H1 (cell line): ENCODE data around the gene DHFR2.
"Not testable (repeated sequence)": the region's sequence is repeated elsewhere in the genome, so short reads cannot be mapped to it uniquely, and the experiment has no call there.

Source experiments
- CREB1 ChIP-seq: IDR thresholded peaks from 2 replicates; pipeline ENCODE4 v1.6.1; 2012; ENCODE audit warnings: inconsistent platforms
- EP300 ChIP-seq, 2 experiments: IDR thresholded peaks; 1 replicate in 1 of 2; 2 replicates in 1 of 2; pipeline ENCODE4 v1.6.1; 2011 to 2012; ENCODE audit warnings: low read depth in 2 of 2, low read length in 2 of 2, mild to moderate bottlenecking in 2 of 2, borderline replicate concordance in 1 of 2, inconsistent platforms in 1 of 2, moderate library complexity in 1 of 2
- EZH2 ChIP-seq: fragments of 200-600 bp; sonication (generic); IDR thresholded peaks from 2 replicates; pipeline ENCODE4 v1.7.1; 2012; ENCODE audit warnings: low read depth, mild to moderate bottlenecking, moderate library complexity, low read length, inconsistent platforms; ENCODE audit not compliant: severe bottlenecking
- MAX ChIP-seq: IDR thresholded peaks from 2 replicates; pipeline ENCODE4 v1.6.1; 2012; ENCODE audit warnings: inconsistent platforms
- POLR2A ChIP-seq, 2 experiments: IDR thresholded peaks; 1 replicate in 1 of 2; 2 replicates in 1 of 2; pipeline ENCODE4 v1.6.1; 2011; ENCODE audit warnings: low read depth in 2 of 2, low read length in 2 of 2, mild to moderate bottlenecking in 2 of 2; ENCODE audit errors: control extremely low read depth in 1 of 2
- POLR2AphosphoS5 ChIP-seq: IDR thresholded peaks from 2 replicates; pipeline ENCODE4 v1.6.1; 2011; ENCODE audit warnings: low read depth, low read length
- RAD21 ChIP-seq, 2 experiments: IDR thresholded peaks in 1 of 2; conservative IDR thresholded peaks in 1 of 2; 2 replicates each; pipeline ENCODE4 v1.6.1; 2011; ENCODE audit warnings: low read depth in 2 of 2, low read length in 2 of 2, improper control_type of control experiment in 1 of 2, inconsistent platforms in 1 of 2, mild to moderate bottlenecking in 1 of 2, moderate library complexity in 1 of 2
- TBP ChIP-seq: IDR thresholded peaks from 2 replicates; pipeline ENCODE4 v1.6.1; 2011; ENCODE audit warnings: low read depth, low read length, improper control_type of control experiment
- ZNF274 ChIP-seq: IDR thresholded peaks from 2 replicates; pipeline ENCODE4 v1.7.0; 2012; ENCODE audit warnings: low read length, borderline replicate concordance; ENCODE audit errors: extremely low read depth
- TF ChIP-seq, protein P1 (sequence below), 3 experiments: IDR thresholded peaks; 1 replicate in 2 of 3; 2 replicates in 1 of 3; pipeline versions ENCODE4 v1.5.1 to v1.6.1; 2011; ENCODE audit warnings: low read length in 3 of 3, mild to moderate bottlenecking in 3 of 3, inconsistent platforms in 2 of 3, low read depth in 1 of 3, moderate library complexity in 1 of 3; ENCODE audit not compliant: insufficient read depth in 1 of 3; ENCODE audit errors: control extremely low read depth in 1 of 3

- TF ChIP-seq ZNF274; TBP; POLR2AphosphoS5; EP300 (IDR thresholded peaks at IDR 0.05; ENCODE audit: borderline replicate concordance in 1 of 2, low read depth in 2 of 2, low read length in 2 of 2); EZH2; CREB1; POLR2A (IDR thresholded peaks at IDR 0.05; ENCODE audit: control extremely low read depth in 1 of 2, low read depth in 2 of 2, low read length in 2 of 2); MAX; RAD21 (IDR thresholded peaks at IDR 0.05 in 1 of 2, conservative IDR thresholded peaks at IDR 0.05 in 1 of 2; ENCODE audit: low read depth in 2 of 2, low read length in 2 of 2): not testable (repeated sequence)
- TF ChIP-seq, protein P1, sequence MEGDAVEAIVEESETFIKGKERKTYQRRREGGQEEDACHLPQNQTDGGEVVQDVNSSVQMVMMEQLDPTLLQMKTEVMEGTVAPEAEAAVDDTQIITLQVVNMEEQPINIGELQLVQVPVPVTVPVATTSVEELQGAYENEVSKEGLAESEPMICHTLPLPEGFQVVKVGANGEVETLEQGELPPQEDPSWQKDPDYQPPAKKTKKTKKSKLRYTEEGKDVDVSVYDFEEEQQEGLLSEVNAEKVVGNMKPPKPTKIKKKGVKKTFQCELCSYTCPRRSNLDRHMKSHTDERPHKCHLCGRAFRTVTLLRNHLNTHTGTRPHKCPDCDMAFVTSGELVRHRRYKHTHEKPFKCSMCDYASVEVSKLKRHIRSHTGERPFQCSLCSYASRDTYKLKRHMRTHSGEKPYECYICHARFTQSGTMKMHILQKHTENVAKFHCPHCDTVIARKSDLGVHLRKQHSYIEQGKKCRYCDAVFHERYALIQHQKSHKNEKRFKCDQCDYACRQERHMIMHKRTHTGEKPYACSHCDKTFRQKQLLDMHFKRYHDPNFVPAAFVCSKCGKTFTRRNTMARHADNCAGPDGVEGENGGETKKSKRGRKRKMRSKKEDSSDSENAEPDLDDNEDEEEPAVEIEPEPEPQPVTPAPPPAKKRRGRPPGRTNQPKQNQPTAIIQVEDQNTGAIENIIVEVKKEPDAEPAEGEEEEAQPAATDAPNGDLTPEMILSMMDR (IDR thresholded peaks at IDR 0.05; ENCODE audit: control extremely low read depth in 1 of 3, insufficient read depth in 1 of 3, low read depth in 1 of 3, low read length in 3 of 3): not testable (repeated sequence)
Measured at GRCh38 chr3:94080552-94080951, 17.8 kb upstream of the DHFR2 start.
